Colonic mucosa (tissue), 4 donors: Measurements from ENCODE around the gene TSPAN10. TPM values are rescaled to one million over a fixed set of nuclear protein-coding genes. Genes with fewer than 3 reads are reported as not detected.

Experiments used
- DNase-seq: peaks from one replicate; pipeline ENCODE4 v3.0.0-alpha.2; 2020
- H3K27ac ChIP-seq: fragments of 200-600 bp; one replicate; pipeline ENCODE4 v1.8.0; 2021
- H3K27me3 ChIP-seq: fragments of 200-600 bp; one replicate; pipeline ENCODE4 v1.8.0; 2021
- H3K36me3 ChIP-seq: fragments of 200-600 bp; one replicate; pipeline ENCODE4 v1.8.0; 2021
- H3K4me1 ChIP-seq: fragments of 200-600 bp; one replicate; pipeline ENCODE4 v1.8.0; 2021; ENCODE audit warnings: mild to moderate bottlenecking
- H3K4me3 ChIP-seq: fragments of 200-600 bp; one replicate; pipeline ENCODE4 v1.8.0; 2021
- H3K9ac ChIP-seq, 2 donors: one replicate each; pipeline ENCODE4 v1.7.0; 2013; ENCODE audit warnings: control low read depth in 2 of 2, low read depth in 2 of 2, low read length in 2 of 2
- H3K9me3 ChIP-seq: fragments of 200-600 bp; one replicate; pipeline ENCODE4 v1.8.0; 2021
- CTCF ChIP-seq: fragments of 200-600 bp; IDR thresholded peaks from one replicate; pipeline ENCODE4 v1.8.0; 2022; ENCODE audit warnings: antibody characterized with exemption, mild to moderate bottlenecking
- intact Hi-C: fragments of 100-400 bp; cut with DNase I; formaldehyde crosslinking; loops from one replicate; pipeline ENCODE4 v1.14.1; 2022
- total RNA-seq, 2 donors: library from RNA; stranded (reverse); fragmentation: NEBNext Ultra II Directional in 1 of 2; extraction: Animal tissue kit (Norgen Biotek cat#: 25700) in 1 of 2; gene quantifications; one replicate each; pipeline ENCODE4 v1.2.1, GENCODE V29; 2021
- donor health status: healthy.
- donor health status: DM: no; HTN: no; CAD: no.
- donor health status: DM: no; HTN: no; CAD: no.

TSPAN10 gene
- total RNA-seq, 2 donors from 2014 or later = 0.25 to 0.32 TPM

GRCh38 chr17:81621494-81622130 lies 15.4 kb upstream of the TSPAN10 start:
- intact Hi-C loops = no loop called here
- Histone ChIP-seq H3K27me3 (no peaks in the 10 kb centered on the region), H3K9ac (no peak overlapping the region), H3K4me1 (no peaks in the 10 kb centered on the region), H3K36me3 (peaks cover 25% of the 10 kb centered on the region), H3K4me3 (no peak overlapping the region), H3K27ac (no peak overlapping the region), H3K9me3 (no peaks in the 10 kb centered on the region)
- no peak for DNase-seq
- no peak for TF ChIP-seq CTCF

GRCh38 chr17:81630274-81630673 lies 6.7 kb upstream of the TSPAN10 start:
- no peak overlapping the region for H3K27ac ChIP-seq
- no peak overlapping the region for H3K4me3 ChIP-seq
- H3K9me3 ChIP-seq = no peaks in the 10 kb centered on the region
- H3K4me1 ChIP-seq = peaks cover 5% of the 10 kb centered on the region
- no peak for TF ChIP-seq CTCF
- H3K36me3 ChIP-seq = peaks cover 10% of the 10 kb centered on the region
- no peak for DNase-seq
- no peak overlapping the region for H3K9ac ChIP-seq
- H3K27me3 ChIP-seq = no peaks in the 10 kb centered on the region
- intact Hi-C loops = no loop called here

GRCh38 chr17:81631482-81631881 lies 5.5 kb upstream of the TSPAN10 start:
- H3K9ac ChIP-seq = no peak overlapping the region
- peaks cover 13% of the 10 kb centered on the region for H3K4me1 ChIP-seq
- no peak for TF ChIP-seq CTCF
- intact Hi-C loops = no loop called here
- no peak overlapping the region for H3K27ac ChIP-seq
- H3K4me3 ChIP-seq = no peak overlapping the region
- no peak for DNase-seq
- no peaks in the 10 kb centered on the region for H3K27me3 ChIP-seq
- peaks cover 7% of the 10 kb centered on the region for H3K36me3 ChIP-seq
- no peaks in the 10 kb centered on the region for H3K9me3 ChIP-seq

GRCh38 chr17:81635431-81635830 lies 1.6 kb upstream of the TSPAN10 start:
- TF ChIP-seq CTCF = no peak
- H3K9ac ChIP-seq = peak overlapping the region in 1 of 2 donors; percentile 35
- H3K36me3 ChIP-seq = no peaks in the 10 kb centered on the region
- intact Hi-C loops = no loop called here
- H3K9me3 ChIP-seq = no peaks in the 10 kb centered on the region
- H3K4me3 ChIP-seq = peak overlapping the region; percentile 64
- no peak overlapping the region for H3K27ac ChIP-seq
- no peaks in the 10 kb centered on the region for H3K27me3 ChIP-seq
- peaks cover 13% of the 10 kb centered on the region for H3K4me1 ChIP-seq
- no peak for DNase-seq

- Histone ChIP-seq H3K4me3 (peak overlapping the region; percentile 64), H3K27me3 (no peaks in the 10 kb centered on the region), H3K36me3 (no peaks in the 10 kb centered on the region), H3K27ac (peak overlapping the region; percentile 79), H3K9ac (peak overlapping the region; percentile 85 to 96), H3K4me1 (peaks cover 13% of the 10 kb centered on the region), H3K9me3 (no peaks in the 10 kb centered on the region)
- intact Hi-C loops = no loop called here
- no peak for DNase-seq
- TF ChIP-seq CTCF = no peak
These were observed 957 bp upstream of the TSPAN10 start for GRCh38 chr17:81635973-81636504.
